ENCODE results near the gene BCOR. TPM values are rescaled to one million over a fixed set of nuclear protein-coding genes. Genes with fewer than 3 reads are reported as not detected.
A peak's percentile ranks its signal among the peaks of the same experiment; 100 is the strongest.

BCOR gene
- total and polyA plus RNA-seq, 9 of the 15 experiments (the other 6 are each of a cell fraction or from before 2014, with no cell fraction given): 27.5 to 113 (median 37.6) TPM

GRCh38 chrX:40060356-40060845, 37.4 kb downstream of the BCOR start:
- no peak overlapping the region for H2AFZ ChIP-seq (ENCODE audit: low read depth, low read length)
- H3K4me1 ChIP-seq (replicated peaks in 1 of 2; ENCODE audit: control insufficient read depth in 2 of 2, insufficient read depth in 2 of 2, low read length in 2 of 2): peaks cover 0 to 13% of the 10 kb centered on the region in 2 experiments; a peak in 2 of 5 replicates
- TF ChIP-seq ARHGAP35 (IDR thresholded peaks at IDR 0.05; ENCODE audit: partially characterized antibody): no peak
- no peak for TF ChIP-seq ZNF408 (CRISPR knock-in tag; IDR thresholded peaks at IDR 0.05; ENCODE audit: low read depth)
- TF ChIP-seq POLR2AphosphoS5 (IDR thresholded peaks at IDR 0.05; ENCODE audit: control insufficient read depth, insufficient read depth, low read depth, low read length): peak; percentile 53; the same call in 1 of the 2 replicates
- no peaks in the 10 kb centered on the region for H3K9me1 ChIP-seq (ENCODE audit: control insufficient read depth, insufficient read depth, low read length)
- peaks cover 11% of the 10 kb centered on the region for H4K20me1 ChIP-seq (replicated peaks; ENCODE audit: control insufficient read depth, insufficient read depth, low read length)
- no peak overlapping the region for H3K9ac ChIP-seq (ENCODE audit: insufficient read depth in 1 of 2, low read depth in 2 of 2, low read length in 2 of 2)
- DNase-seq (ENCODE audit: extremely low read depth in 1 of 4, low spot score in 3 of 4) (no peak), FAIRE-seq (no peak), ATAC-seq (no peak)
- H3K27ac ChIP-seq (ENCODE audit: extremely low read depth, low read depth, low read length): no peak overlapping the region
- POLR2A ChIA-PET: interaction anchor here (0.7 to 1.0 kb wide), 2 partner anchors 26 to 108 kb away, joined by 3 to 4 read pairs; no protein-coding TSS in a partner anchor
- no TSS peak for BruUV-seq (replicated peaks)
- H3K9me3 ChIP-seq (replicated peaks; ENCODE audit: control insufficient read depth, insufficient read depth, low read depth, low read length): 0 out of 2 replicates have a peak, but pooled peaks cover under 1% of the 10 kb centered on the region
- intact Hi-C loops (cut with micrococcal nuclease) (no loop called here), in situ Hi-C loops (cut with MboI) (no loop called here)
- no peak overlapping the region for H3K4me2 ChIP-seq (ENCODE audit: insufficient read depth, low read length)
- no peak overlapping the region for H3K4me3 ChIP-seq
- no peaks in the 10 kb centered on the region for H3K27me3 ChIP-seq (ENCODE audit: control insufficient read depth in 2 of 2, insufficient read depth in 2 of 2, low read length in 2 of 2)
- CTCF ChIA-PET (ENCODE audit: low intra/inter-chr PET ratio): no interaction called here
- H3K36me3 ChIP-seq (ENCODE audit: control insufficient read depth, insufficient read depth, low read length): peaks cover 100% of the 10 kb centered on the region
- WGBS (ENCODE audit: insufficient coverage, low coverage, missing lambda C conversion rate): 93% methylated on average over 3 of the region's 7 CpGs
- H3K79me2 ChIP-seq (ENCODE audit: control insufficient read depth, insufficient read depth, low read length): peaks cover 49% of the 10 kb centered on the region

DNA sequence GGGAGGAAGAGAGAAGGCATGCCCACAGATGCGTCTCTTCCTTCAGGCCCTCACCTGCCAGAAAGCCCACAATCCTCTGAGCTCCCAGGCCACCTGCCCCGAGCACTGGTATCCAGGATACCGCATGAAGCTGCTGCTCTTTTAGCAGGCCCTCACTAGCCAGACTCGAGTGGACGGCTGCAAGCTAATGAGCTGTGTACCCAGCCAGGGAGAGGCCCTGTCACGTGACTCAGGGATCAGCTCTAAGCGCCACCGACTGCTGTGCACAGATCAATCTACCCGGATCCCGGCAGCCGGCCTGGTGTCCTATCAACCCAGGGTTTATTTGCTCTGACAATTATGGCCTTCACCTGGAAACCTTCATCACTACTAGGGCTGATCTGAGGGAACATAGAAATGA, 39.0 kb downstream of the BCOR start:
- Histone ChIP-seq H2AFZ (ENCODE audit: low read depth, low read length) (no peak overlapping the region), H3K79me2 (ENCODE audit: control insufficient read depth, insufficient read depth, low read length) (peaks cover 35% of the 10 kb centered on the region), H3K27me3 (ENCODE audit: control insufficient read depth in 2 of 2, insufficient read depth in 2 of 2, low read length in 2 of 2) (no peaks in the 10 kb centered on the region), H3K36me3 (ENCODE audit: control insufficient read depth, insufficient read depth, low read length) (peaks cover 100% of the 10 kb centered on the region), H3K4me1 (replicated peaks in 1 of 2; ENCODE audit: control insufficient read depth in 2 of 2, insufficient read depth in 2 of 2, low read length in 2 of 2) (peaks cover 0 to 9% of the 10 kb centered on the region in 2 experiments; a peak in 2 of 5 replicates), H3K9ac (ENCODE audit: insufficient read depth in 1 of 2, low read depth in 2 of 2, low read length in 2 of 2) (no peak overlapping the region), H3K9me1 (ENCODE audit: control insufficient read depth, insufficient read depth, low read length) (no peaks in the 10 kb centered on the region), H3K4me3 (no peak overlapping the region), H3K4me2 (ENCODE audit: insufficient read depth, low read length) (no peak overlapping the region), H3K27ac (ENCODE audit: extremely low read depth, low read depth, low read length) (no peak overlapping the region), H3K9me3 (replicated peaks; ENCODE audit: control insufficient read depth, insufficient read depth, low read depth, low read length) (peaks cover 3% of the 10 kb centered on the region; the same call in 1 of the 2 replicates), H4K20me1 (replicated peaks; ENCODE audit: control insufficient read depth, insufficient read depth, low read length) (no peaks in the 10 kb centered on the region)
- no peak for DNase-seq (ENCODE audit: extremely low read depth in 1 of 4, low spot score in 3 of 4)
- intact Hi-C loops (cut with micrococcal nuclease): no loop called here
- no TSS peak for BruUV-seq (replicated peaks)
- ChIA-PET POLR2A (interaction anchor here (0.6 kb wide), 1 partner anchor 338 kb away, joined by 3 read pairs; no protein-coding TSS in a partner anchor), CTCF (ENCODE audit: low intra/inter-chr PET ratio) (no interaction called here)
- WGBS (ENCODE audit: insufficient coverage, low coverage, missing lambda C conversion rate): 93% methylated on average over 9 of the region's 11 CpGs
- in situ Hi-C loops (cut with MboI): no loop called here
- ATAC-seq: no peak
- FAIRE-seq: no peak
- no peak for TF ChIP-seq SFPQ (IDR thresholded peaks at IDR 0.05; ENCODE audit: low read depth, low read length)
- no peak for TF ChIP-seq ZNF561 (CRISPR knock-in tag; conservative IDR thresholded peaks at IDR 0.05)
- TF ChIP-seq MYC (IDR thresholded peaks at IDR 0.05; ENCODE audit: low read depth, low read length): no peak
- no peak for TF ChIP-seq MYC (CRISPR knock-in tag; IDR thresholded peaks at IDR 0.05; ENCODE audit: borderline replicate concordance, low read depth)
- TF ChIP-seq ZNF589 (CRISPR knock-in tag; IDR thresholded peaks at IDR 0.05; ENCODE audit: low read depth): no peak
- no peak for TF ChIP-seq SAFB (IDR thresholded peaks at IDR 0.05; ENCODE audit: borderline replicate concordance, low read depth, low read length)
- TF ChIP-seq KDM4B (IDR thresholded peaks at IDR 0.05; ENCODE audit: borderline replicate concordance in 2 of 2, low read depth in 1 of 2): no peak
- no peak for TF ChIP-seq POU5F1 (IDR thresholded peaks at IDR 0.05; ENCODE audit: borderline replicate concordance, low read depth, low read length, partially characterized antibody)
- TF ChIP-seq SREBF1 (IDR thresholded peaks at IDR 0.05; ENCODE audit: borderline replicate concordance, low read depth, low read length): no peak
- no peak for TF ChIP-seq MYNN (IDR thresholded peaks at IDR 0.05)
- TF ChIP-seq MYNN (CRISPR knock-in tag; IDR thresholded peaks at IDR 0.05): no peak
- TF ChIP-seq POLR2AphosphoS5 (IDR thresholded peaks at IDR 0.05; ENCODE audit: control insufficient read depth, insufficient read depth, low read depth, low read length): 0 out of 2 replicates have a peak, but pooled peaks have one; percentile 37
